HG03432 (cell line): ENCODE results near the gene CD79A.

Experiments used
- ATAC-seq: cut with Tn5 transposase; IDR thresholded peaks from one replicate; pipeline ENCODE4 v1.9.1; 2021; ENCODE audit warnings: mild to moderate bottlenecking, moderate library complexity; ENCODE audit not compliant: unreplicated experiment

The CD79A gene

GRCh38 chr19:41883463-41883820 lies 6.4 kb downstream of the CD79A start:
- no peak for ATAC-seq

DNA sequence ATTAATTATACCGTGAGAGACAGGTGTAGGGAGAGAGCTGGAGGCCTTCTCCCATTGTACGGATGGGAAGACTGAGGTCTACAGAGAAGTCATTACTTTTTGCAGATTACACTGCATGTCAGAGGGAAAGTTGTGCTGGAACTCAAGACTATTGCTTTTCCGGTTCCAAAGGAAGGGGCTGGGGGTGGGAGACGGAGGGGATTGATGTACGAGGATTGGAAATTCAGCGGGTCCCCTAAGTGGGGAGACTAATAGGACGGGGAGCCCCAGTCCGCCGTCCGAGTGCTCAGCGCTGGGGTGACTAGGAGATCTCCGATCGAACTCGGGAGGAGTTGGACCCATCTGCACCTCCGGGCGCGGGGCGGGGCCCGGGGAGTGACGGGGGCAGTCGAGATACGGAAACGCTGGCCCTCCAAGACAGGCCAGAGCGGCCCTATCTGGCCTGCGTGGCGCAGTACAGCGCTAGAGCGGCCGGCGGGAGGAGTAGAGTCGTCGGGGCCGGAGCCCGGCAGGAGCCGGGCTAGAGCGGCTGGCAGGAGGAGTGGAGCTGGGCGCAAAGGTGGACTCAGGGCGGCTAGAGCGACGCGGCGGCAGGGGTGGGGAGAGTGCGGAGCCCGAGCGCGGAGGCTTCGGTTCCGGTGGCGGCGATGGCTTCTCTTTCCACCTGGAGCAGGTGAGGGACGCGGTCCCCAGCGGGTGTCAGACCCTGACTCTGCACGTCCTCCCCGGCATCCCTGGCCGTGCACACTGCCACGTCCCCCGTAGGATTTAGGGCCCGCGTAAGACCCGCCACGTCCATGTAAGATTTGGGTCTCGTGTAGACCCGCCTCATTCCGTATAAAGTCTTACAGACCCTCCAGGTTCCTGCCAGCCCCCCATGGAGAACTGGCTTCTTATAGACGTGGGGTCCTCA lies 7.0 kb downstream of the CD79A start:
- ATAC-seq = peak; percentile 77

GRCh38 chr19:41886761-41887710 lies 10.0 kb downstream of the CD79A start:
- ATAC-seq = no peak

- no peak for ATAC-seq
These were observed 10.8 kb downstream of the CD79A start for GRCh38 chr19:41887711-41888382.

DNA sequence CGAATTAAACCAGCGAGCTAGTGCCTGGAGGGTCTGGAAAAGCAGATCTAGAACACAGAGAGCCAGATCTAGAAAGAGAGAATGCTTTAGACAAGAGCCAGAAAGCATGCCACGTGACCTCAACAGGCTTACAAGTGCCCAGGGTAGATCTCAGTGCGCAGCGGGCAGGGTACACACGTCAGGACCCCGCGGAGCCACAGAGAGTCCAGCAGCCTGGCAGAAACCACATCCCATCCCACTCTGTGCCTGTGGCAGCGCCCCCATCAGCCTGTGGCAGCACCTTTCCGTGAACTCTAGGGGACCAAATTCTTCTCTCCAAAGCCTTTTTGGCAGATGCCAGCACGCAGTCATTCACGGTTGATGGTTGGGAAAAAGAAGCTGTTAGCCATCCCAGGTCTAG lies 11.8 kb downstream of the CD79A start:
- ATAC-seq = no peak

GRCh38 chr19:41889896-41890295 lies 12.8 kb downstream of the CD79A start:
- ATAC-seq = no peak

DNA sequence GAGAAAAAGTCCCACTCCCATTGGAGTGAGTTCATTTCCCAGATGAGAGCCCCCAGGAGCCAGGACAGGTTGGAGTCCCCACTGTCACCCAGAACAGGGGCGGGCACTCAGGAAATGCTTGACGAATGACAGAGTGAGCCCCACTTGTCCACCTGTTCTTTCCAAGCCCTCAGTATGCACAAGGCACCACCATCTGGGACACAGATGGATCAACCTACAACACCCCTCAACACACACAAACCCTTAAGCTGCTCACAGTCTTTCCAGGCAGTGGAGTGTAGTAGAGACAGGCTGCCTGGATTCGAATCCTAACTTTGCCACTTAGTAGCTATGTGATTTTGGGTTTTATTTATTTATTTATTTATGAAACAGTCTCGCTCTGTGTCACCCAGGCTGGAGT lies 13.9 kb downstream of the CD79A start:
- no peak for ATAC-seq

- no peak for ATAC-seq
These were observed 15.3 kb downstream of the CD79A start for GRCh38 chr19:41892173-41892902.

- ATAC-seq = no peak
These were observed 16.8 kb downstream of the CD79A start for GRCh38 chr19:41893899-41894298.

- no peak for ATAC-seq
These were observed 17.3 kb downstream of the CD79A start for GRCh38 chr19:41894350-41894749.

GRCh38 chr19:41895745-41896580 lies 18.9 kb downstream of the CD79A start:
- no peak for ATAC-seq

DNA sequence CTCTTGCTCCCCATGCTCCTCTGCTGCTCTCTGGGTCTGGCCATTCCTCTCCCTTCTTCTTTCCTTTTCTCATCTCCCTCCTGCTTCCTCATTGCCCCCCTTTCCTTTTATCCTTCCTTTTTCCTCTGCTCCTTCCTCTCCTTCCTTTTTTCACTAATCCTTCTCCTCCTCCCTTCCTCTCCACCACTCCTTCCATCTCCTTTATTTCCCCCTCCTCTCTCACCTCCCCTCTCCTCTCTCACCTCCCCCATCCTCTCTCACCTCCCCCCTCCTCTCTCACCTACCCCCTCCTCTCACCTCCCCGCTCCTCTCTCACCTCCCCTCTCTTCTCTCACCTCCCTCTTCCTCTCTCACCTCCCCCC lies 19.5 kb downstream of the CD79A start:
- no peak for ATAC-seq

- ATAC-seq = no peak
These were observed 20.1 kb downstream of the CD79A start for GRCh38 chr19:41897181-41897580.

DNA sequence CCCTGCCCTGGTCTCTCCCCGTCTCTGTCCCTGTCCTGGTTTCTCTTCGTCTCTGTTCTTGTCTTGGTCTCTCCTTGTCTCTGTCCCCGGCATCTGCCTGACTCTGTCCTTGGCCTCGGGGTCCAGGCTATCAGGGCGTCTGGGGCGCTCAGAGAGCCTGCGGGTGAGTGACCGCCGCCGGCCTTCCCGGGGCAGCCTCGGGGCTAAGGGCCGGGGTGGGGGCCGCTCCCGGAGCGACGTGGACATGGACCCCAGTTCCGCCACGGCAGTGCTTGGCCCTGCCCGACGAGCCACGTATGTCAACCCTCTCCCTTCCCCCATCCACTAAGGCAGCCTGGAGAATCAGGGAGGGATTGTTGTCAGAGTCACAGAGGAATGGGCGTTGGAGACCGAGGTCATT lies 20.7 kb downstream of the CD79A start:
- ATAC-seq = no peak

GRCh38 chr19:41898235-41898634 lies 21.2 kb downstream of the CD79A start:
- no peak for ATAC-seq

DNA sequence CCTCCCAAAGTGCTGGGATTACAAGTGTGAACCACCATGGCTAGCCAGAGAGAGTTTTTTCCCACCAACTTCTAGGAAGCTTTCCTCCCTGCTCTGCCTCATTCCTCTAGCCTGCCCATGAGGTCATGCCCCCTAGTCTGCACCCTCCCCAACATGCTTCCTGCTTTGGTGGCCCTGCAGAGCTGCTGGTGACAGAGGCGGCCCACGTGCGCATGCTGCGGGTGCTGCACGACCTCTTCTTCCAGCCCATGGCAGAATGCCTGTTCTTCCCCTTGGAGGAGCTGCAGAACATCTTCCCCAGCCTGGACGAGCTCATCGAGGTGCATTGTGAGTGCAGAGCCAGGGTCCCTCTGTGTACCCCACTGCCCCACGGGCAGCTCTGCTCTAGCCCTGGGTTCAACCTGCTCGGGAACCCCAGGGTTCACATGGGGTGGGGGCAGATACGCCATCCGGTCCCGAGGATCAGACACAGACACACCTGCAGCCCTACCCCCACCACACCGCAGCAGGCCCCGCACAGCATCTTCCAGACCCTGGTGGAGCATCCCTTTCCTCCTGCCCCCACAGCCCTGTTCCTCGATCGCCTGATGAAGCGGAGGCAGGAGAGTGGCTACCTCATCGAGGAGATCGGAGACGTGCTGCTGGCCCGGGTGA lies 24.8 kb downstream of the CD79A start:
- no peak for ATAC-seq

DNA sequence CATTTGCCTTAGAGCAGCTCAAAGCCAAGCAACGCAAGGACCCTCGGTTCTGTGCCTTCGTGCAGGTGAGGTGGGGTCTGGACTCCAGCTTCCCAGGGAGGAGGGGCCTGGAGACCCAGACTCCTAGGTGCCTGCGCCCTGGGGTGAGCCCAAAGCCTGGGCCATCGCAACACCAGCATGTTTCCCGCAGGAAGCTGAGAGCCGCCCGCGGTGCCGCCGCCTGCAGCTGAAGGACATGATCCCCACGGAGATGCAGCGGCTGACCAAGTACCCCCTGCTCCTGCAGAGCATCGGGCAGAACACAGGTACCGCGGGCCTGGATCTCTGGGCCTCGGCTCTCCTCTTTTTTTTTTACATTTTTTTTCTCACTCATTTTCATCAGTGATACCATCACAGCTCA lies 25.5 kb downstream of the CD79A start:
- no peak for ATAC-seq

DNA sequence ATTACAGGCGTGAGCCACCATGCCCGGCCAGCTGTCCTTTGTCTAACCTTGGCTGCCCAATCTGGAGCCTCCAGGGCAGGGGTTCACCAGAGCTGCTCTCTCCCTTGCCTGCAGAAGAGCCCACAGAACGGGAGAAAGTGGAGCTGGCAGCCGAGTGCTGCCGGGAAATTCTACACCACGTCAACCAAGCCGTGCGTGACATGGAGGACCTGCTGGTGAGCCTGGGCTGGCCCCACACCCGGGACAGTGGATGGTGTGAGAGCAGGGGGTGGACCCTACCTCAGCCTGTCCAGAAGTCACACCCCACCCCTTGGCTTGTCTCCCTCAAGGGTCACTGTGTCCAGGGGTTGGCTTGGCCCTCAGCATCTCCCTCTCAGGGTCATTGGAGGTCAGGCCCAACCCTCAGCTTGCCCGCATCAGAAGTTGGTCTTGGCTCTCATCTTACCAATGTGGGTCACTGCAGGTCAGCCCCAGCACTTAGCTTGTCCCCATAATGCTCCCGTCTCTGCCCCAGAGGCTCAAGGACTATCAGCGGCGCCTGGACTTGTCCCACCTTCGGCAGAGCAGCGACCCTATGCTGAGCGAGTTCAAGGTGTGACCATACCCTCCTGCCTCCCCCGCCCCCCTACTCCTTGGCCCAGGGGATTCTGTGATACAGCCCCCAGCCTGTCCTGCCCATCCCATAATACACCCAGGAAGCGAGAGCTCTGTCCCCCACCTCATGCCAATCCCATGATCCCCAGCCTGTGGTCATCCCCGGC lies 26.3 kb downstream of the CD79A start:
- no peak for ATAC-seq
